Measurements from ENCODE around the gene SCFD1.
"Not testable (repeated sequence)": the region's sequence is repeated elsewhere in the genome, so short reads cannot be mapped to it uniquely, and the experiment has no call there.

The SCFD1 gene

DNA sequence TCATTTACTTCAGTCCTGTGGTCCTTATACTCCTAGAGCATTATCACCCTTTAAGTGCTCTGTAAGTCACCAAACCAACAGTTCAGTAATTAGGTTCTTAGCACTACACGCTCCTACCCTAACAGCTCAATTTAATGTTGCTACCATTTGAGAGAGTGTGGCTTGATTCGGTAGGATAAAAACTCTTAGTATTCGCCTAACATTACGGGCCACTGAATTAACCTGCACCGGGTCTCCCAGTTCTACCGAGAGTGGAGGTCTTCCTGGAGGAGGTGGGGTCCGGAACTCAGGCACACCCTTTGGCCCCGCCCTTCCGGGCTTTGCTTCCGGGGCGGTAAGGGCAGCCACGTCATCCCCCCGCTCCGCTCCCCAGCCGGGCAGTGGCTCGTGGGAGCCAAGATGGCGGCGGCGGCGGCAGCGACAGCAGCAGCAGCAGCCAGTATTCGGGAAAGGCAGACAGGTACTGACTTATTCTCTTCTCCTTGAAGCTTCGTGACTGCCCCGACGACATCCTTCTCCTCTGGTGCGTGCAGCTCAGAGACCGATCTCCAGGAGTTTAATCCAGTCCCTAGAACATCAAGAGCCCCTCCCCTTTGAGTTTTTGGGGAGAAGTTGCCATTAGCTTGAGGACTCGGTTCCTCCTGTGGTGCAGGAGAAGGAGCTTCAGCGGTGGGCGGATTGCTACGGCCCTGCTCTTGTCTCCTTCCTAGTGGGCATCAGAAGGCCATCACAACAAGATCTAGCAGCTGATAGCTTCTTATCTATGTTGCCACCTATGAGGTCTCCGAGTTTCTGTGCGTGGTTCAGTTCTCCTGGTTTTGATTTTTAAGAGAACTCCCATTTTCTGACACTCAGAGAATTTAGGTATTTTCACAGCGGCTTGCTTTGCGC lies at the start of gene SCFD1:
Gene SCFD1, plus strand, starts transcription at position 380 of the 891 bp plus-strand sequence. Its CDS starts 20 bp downstream, at position 400.
- peaks cover 10% of the 10 kb centered on the region for H3K4me1 ChIP-seq (ENCODE audit: control insufficient read depth, insufficient read depth, low read length)
- H3K9ac ChIP-seq (ENCODE audit: low read length): peak within 1 kb of the TSS; percentile 97
- H3K27ac ChIP-seq (ENCODE audit: low read depth, low read length): peak within 1 kb of the TSS; percentile 89

GRCh38 chr14:30572771-30573170 lies 49.3 kb upstream of the SCFD1 start:
- no peaks in the 10 kb centered on the region for H3K36me3 ChIP-seq (ENCODE audit: control insufficient read depth, insufficient read depth, low read length)

More for the DNA sequence above, at the start of gene SCFD1:
- peaks cover 7% of the 10 kb centered on the region for H3K36me3 ChIP-seq (ENCODE audit: control insufficient read depth, insufficient read depth, low read length)
- no peaks in the 10 kb centered on the region for H3K9me3 ChIP-seq (ENCODE audit: control insufficient read depth, insufficient read depth, low read depth, low read length)
- H3K4me3 ChIP-seq (ENCODE audit: low read depth, low read length): peak within 1 kb of the TSS; percentile 93
- H3K27me3 ChIP-seq (ENCODE audit: control insufficient read depth, insufficient read depth, low read length): no peaks in the 10 kb centered on the region

GRCh38 chr14:30573226-30573814 lies 48.8 kb upstream of the SCFD1 start:
- Histone ChIP-seq H3K27ac (ENCODE audit: low read depth, low read length) (no peak overlapping the region), H3K4me3 (ENCODE audit: low read depth, low read length) (no peak overlapping the region), H3K9ac (ENCODE audit: low read length) (no peak overlapping the region), H3K36me3 (ENCODE audit: control insufficient read depth, insufficient read depth, low read length) (no peaks in the 10 kb centered on the region), H3K4me1 (ENCODE audit: control insufficient read depth, insufficient read depth, low read length) (peaks cover 35% of the 10 kb centered on the region), H3K27me3 (ENCODE audit: control insufficient read depth, insufficient read depth, low read length) (no peaks in the 10 kb centered on the region), H3K9me3 (ENCODE audit: control insufficient read depth, insufficient read depth, low read depth, low read length) (no peaks in the 10 kb centered on the region; the same call in 1 of the 2 replicates)

More at GRCh38 chr14:30572771-30573170, 49.3 kb upstream of the SCFD1 start:
- Histone ChIP-seq H3K27ac (ENCODE audit: low read depth, low read length) (no peak overlapping the region), H3K9ac (ENCODE audit: low read length) (no peak overlapping the region), H3K9me3 (ENCODE audit: control insufficient read depth, insufficient read depth, low read depth, low read length) (no peaks in the 10 kb centered on the region; the same call in 1 of the 2 replicates), H3K4me1 (ENCODE audit: control insufficient read depth, insufficient read depth, low read length) (peaks cover 35% of the 10 kb centered on the region), H3K4me3 (ENCODE audit: low read depth, low read length) (no peak overlapping the region), H3K27me3 (ENCODE audit: control insufficient read depth, insufficient read depth, low read length) (no peaks in the 10 kb centered on the region)

- H3K4me1 ChIP-seq (ENCODE audit: control insufficient read depth, insufficient read depth, low read length): peaks cover 35% of the 10 kb centered on the region
- no peak overlapping the region for H3K27ac ChIP-seq (ENCODE audit: low read depth, low read length)
Measured at GRCh38 chr14:30573966-30574365, 48.2 kb upstream of the SCFD1 start.

GRCh38 chr14:30574777-30575176 lies 47.3 kb upstream of the SCFD1 start:
- H3K27ac ChIP-seq (ENCODE audit: low read depth, low read length); H3K27me3 ChIP-seq (ENCODE audit: control insufficient read depth, insufficient read depth, low read length); H3K9ac ChIP-seq (ENCODE audit: low read length); H3K36me3 ChIP-seq (ENCODE audit: control insufficient read depth, insufficient read depth, low read length); H3K4me3 ChIP-seq (ENCODE audit: low read depth, low read length); H3K9me3 ChIP-seq (ENCODE audit: control insufficient read depth, insufficient read depth, low read depth, low read length): not testable (repeated sequence)
- H3K4me1 ChIP-seq (ENCODE audit: control insufficient read depth, insufficient read depth, low read length): peaks cover 33% of the 10 kb centered on the region

More at GRCh38 chr14:30573966-30574365, 48.2 kb upstream of the SCFD1 start:
- no peaks in the 10 kb centered on the region; the same call in 1 of the 2 replicates for H3K9me3 ChIP-seq (ENCODE audit: control insufficient read depth, insufficient read depth, low read depth, low read length)
- no peak overlapping the region for H3K9ac ChIP-seq (ENCODE audit: low read length)
- no peaks in the 10 kb centered on the region for H3K27me3 ChIP-seq (ENCODE audit: control insufficient read depth, insufficient read depth, low read length)
- no peaks in the 10 kb centered on the region for H3K36me3 ChIP-seq (ENCODE audit: control insufficient read depth, insufficient read depth, low read length)
- H3K4me3 ChIP-seq (ENCODE audit: low read depth, low read length): no peak overlapping the region

GRCh38 chr14:30576333-30576732 lies 45.8 kb upstream of the SCFD1 start:
- not testable (repeated sequence) for H3K9me3 ChIP-seq (ENCODE audit: control insufficient read depth, insufficient read depth, low read depth, low read length); H3K9ac ChIP-seq (ENCODE audit: low read length); H3K36me3 ChIP-seq (ENCODE audit: control insufficient read depth, insufficient read depth, low read length); H3K27ac ChIP-seq (ENCODE audit: low read depth, low read length); H3K4me3 ChIP-seq (ENCODE audit: low read depth, low read length); H3K27me3 ChIP-seq (ENCODE audit: control insufficient read depth, insufficient read depth, low read length)
- peaks cover 30% of the 10 kb centered on the region; the same call in 1 of the 2 replicates for H3K4me1 ChIP-seq (ENCODE audit: control insufficient read depth, insufficient read depth, low read length)

DNA sequence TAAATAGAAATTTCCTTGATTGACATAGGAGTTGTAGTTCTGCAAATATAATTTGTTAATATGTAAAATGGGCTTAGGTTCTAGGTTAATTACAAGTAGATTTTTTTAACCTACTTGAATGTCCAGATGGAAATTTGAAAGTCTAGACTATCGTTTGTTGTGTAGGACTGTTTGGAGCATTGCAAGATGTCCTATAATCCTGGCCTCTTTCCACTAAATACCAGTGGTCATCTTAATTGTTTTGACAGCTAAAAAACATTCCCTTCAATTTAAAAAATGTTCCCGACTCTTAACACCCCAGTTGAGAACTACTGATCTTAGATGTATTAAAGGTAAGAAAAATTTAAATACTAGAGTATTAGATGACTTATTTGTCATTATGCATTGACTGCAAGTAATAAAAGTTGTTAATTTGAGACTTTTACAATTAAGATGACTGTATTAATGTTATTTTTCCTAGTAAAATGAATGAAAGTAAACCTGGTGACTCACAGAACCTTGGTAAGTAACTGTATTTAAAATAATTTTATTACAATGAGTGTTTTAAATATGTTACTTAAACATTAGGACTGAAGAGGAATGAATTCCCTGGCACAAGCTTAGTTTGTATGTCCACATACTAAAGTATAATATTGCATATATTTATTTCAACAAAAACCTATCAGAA lies 41.4 kb upstream of the SCFD1 start:
- no peak overlapping the region for H3K27ac ChIP-seq (ENCODE audit: low read depth, low read length)
- H3K9ac ChIP-seq (ENCODE audit: low read length): no peak overlapping the region
- peaks cover 5% of the 10 kb centered on the region; the same call in 1 of the 2 replicates for H3K4me1 ChIP-seq (ENCODE audit: control insufficient read depth, insufficient read depth, low read length)
- H3K4me3 ChIP-seq (ENCODE audit: low read depth, low read length): no peak overlapping the region
- no peaks in the 10 kb centered on the region for H3K27me3 ChIP-seq (ENCODE audit: control insufficient read depth, insufficient read depth, low read length)
- H3K36me3 ChIP-seq (ENCODE audit: control insufficient read depth, insufficient read depth, low read length): peaks cover 33% of the 10 kb centered on the region
- H3K9me3 ChIP-seq (ENCODE audit: control insufficient read depth, insufficient read depth, low read depth, low read length): peaks cover 18% of the 10 kb centered on the region; the same call in 1 of the 2 replicates

GRCh38 chr14:30581283-30581625 lies 40.9 kb upstream of the SCFD1 start:
- peaks cover 5% of the 10 kb centered on the region; the same call in 1 of the 2 replicates for H3K4me1 ChIP-seq (ENCODE audit: control insufficient read depth, insufficient read depth, low read length)
- H3K9ac ChIP-seq (ENCODE audit: low read length): no peak overlapping the region
- no peaks in the 10 kb centered on the region for H3K27me3 ChIP-seq (ENCODE audit: control insufficient read depth, insufficient read depth, low read length)
- no peak overlapping the region for H3K4me3 ChIP-seq (ENCODE audit: low read depth, low read length)
- H3K36me3 ChIP-seq (ENCODE audit: control insufficient read depth, insufficient read depth, low read length): peaks cover 38% of the 10 kb centered on the region
- peaks cover 18% of the 10 kb centered on the region; the same call in 1 of the 2 replicates for H3K9me3 ChIP-seq (ENCODE audit: control insufficient read depth, insufficient read depth, low read depth, low read length)
- no peak overlapping the region for H3K27ac ChIP-seq (ENCODE audit: low read depth, low read length)

- Histone ChIP-seq H3K27ac (ENCODE audit: low read depth, low read length) (no peak overlapping the region), H3K4me3 (ENCODE audit: low read depth, low read length) (no peak overlapping the region), H3K36me3 (ENCODE audit: control insufficient read depth, insufficient read depth, low read length) (peaks cover 41% of the 10 kb centered on the region), H3K9me3 (ENCODE audit: control insufficient read depth, insufficient read depth, low read depth, low read length) (peaks cover 18% of the 10 kb centered on the region; the same call in 1 of the 2 replicates), H3K4me1 (ENCODE audit: control insufficient read depth, insufficient read depth, low read length) (peaks cover 3% of the 10 kb centered on the region; the same call in 1 of the 2 replicates), H3K27me3 (ENCODE audit: control insufficient read depth, insufficient read depth, low read length) (no peaks in the 10 kb centered on the region), H3K9ac (ENCODE audit: low read length) (no peak overlapping the region)
Measured at GRCh38 chr14:30582376-30582775, 39.7 kb upstream of the SCFD1 start.

DNA sequence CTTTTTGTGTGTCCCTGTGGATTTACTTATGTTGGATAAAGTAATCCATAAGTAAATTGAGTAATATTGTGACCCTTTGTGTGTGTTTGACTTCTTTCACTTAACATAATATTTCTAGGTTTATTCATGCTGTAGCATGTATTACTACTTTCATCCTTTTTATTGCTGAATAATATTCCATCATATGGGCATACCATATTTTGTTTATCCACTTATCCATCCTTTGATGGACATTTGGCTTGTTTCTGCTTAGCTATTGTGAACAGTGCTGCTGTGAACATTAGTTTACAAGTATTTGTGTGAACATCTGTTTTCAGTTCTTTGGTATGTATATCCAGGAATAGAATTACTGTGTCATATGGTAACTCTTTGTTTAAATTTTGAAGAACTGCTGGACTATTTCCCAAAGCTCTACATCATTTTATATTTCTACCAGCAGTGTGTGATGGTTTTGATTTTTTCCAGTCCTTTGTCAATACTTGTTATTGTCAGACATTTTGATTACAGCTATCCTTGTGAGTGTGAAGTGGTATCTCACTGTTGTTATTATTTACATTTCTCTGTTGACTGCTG lies 38.0 kb upstream of the SCFD1 start:
- H3K36me3 ChIP-seq (ENCODE audit: control insufficient read depth, insufficient read depth, low read length): peaks cover 55% of the 10 kb centered on the region
- no peak overlapping the region for H3K4me3 ChIP-seq (ENCODE audit: low read depth, low read length)
- H3K9ac ChIP-seq (ENCODE audit: low read length): no peak overlapping the region
- no peaks in the 10 kb centered on the region for H3K4me1 ChIP-seq (ENCODE audit: control insufficient read depth, insufficient read depth, low read length)
- no peak overlapping the region for H3K27ac ChIP-seq (ENCODE audit: low read depth, low read length)
- peaks cover 18% of the 10 kb centered on the region; the same call in 1 of the 2 replicates for H3K9me3 ChIP-seq (ENCODE audit: control insufficient read depth, insufficient read depth, low read depth, low read length)
- H3K27me3 ChIP-seq (ENCODE audit: control insufficient read depth, insufficient read depth, low read length): no peaks in the 10 kb centered on the region

All from HUES6 (cell line).